Ishikawa (cell line): Measurements from ENCODE around the gene FITM2.

Source experiments
- CEBPB ChIP-seq: IDR thresholded peaks from 2 replicates; pipeline ENCODE4 v1.6.1; 2012
- CREB1 ChIP-seq: IDR thresholded peaks from 2 replicates; pipeline ENCODE4 v1.6.1; 2012; ENCODE audit warnings: low read depth
- EGR1 ChIP-seq: IDR thresholded peaks from 2 replicates; pipeline ENCODE4 v1.6.1; 2012
- EP300 ChIP-seq: IDR thresholded peaks from 2 replicates; pipeline ENCODE4 v1.6.1; 2012; ENCODE audit warnings: borderline replicate concordance
- FOXM1 ChIP-seq: IDR thresholded peaks from 2 replicates; pipeline ENCODE4 v1.6.1; 2012; ENCODE audit warnings: low read depth, borderline replicate concordance
- MAX ChIP-seq: IDR thresholded peaks from 2 replicates; pipeline ENCODE4 v1.6.1; 2012
- NFIC ChIP-seq: IDR thresholded peaks from 2 replicates; pipeline ENCODE4 v1.6.1; 2012
- RAD21 ChIP-seq: IDR thresholded peaks from 2 replicates; pipeline ENCODE4 v1.6.1; 2012; ENCODE audit warnings: low read depth
- REST ChIP-seq: IDR thresholded peaks from 2 replicates; pipeline ENCODE4 v1.6.1; 2012; ENCODE audit warnings: low read depth, mild to moderate bottlenecking
- TAF1 ChIP-seq: IDR thresholded peaks from 2 replicates; pipeline ENCODE4 v1.6.1; 2012; ENCODE audit warnings: low read depth, mild to moderate bottlenecking
- TCF12 ChIP-seq: IDR thresholded peaks from 2 replicates; pipeline ENCODE4 v1.6.1; 2012; ENCODE audit warnings: low read depth
- TEAD4 ChIP-seq: IDR thresholded peaks from 2 replicates; pipeline ENCODE4 v1.6.1; 2012
- USF1 ChIP-seq: IDR thresholded peaks from 2 replicates; pipeline ENCODE4 v1.6.1; 2012
- YY1 ChIP-seq: IDR thresholded peaks from 2 replicates; pipeline ENCODE4 v1.6.1; 2012; ENCODE audit warnings: low read depth

GRCh38 chr20:44255942-44256341 is 55.1 kb downstream of the FITM2 start:
- TF ChIP-seq TAF1, result no peak
- TF ChIP-seq CEBPB, result no peak
- no peak for TF ChIP-seq EGR1
- no peak for TF ChIP-seq MAX
- TF ChIP-seq FOXM1, result no peak
- no peak for TF ChIP-seq EP300
- TF ChIP-seq USF1, result no peak
- TF ChIP-seq YY1, result no peak
- no peak for TF ChIP-seq TEAD4
- TF ChIP-seq RAD21, result no peak
- no peak for TF ChIP-seq NFIC
- TF ChIP-seq CREB1, result no peak
- no peak for TF ChIP-seq TCF12
- no peak for TF ChIP-seq REST
